ENCODE results near the gene YOD1.

Gene YOD1

GRCh38 chr1:207072233-207072632 lies 21.2 kb upstream of the YOD1 start:
- no peaks in the 10 kb centered on the region for H3K36me3 ChIP-seq (ENCODE audit: control insufficient read depth, insufficient read depth, low read length)
- H3K27ac ChIP-seq (ENCODE audit: insufficient read depth, low read depth, low read length, poor library complexity, severe bottlenecking), result no peak overlapping the region
- H3K4me3 ChIP-seq (ENCODE audit: insufficient read depth, low read depth, low read length), result no peak overlapping the region

GRCh38 chr1:207071426-207071825 lies 20.4 kb upstream of the YOD1 start:
- Histone ChIP-seq H3K36me3 (ENCODE audit: control insufficient read depth, insufficient read depth, low read length) (no peaks in the 10 kb centered on the region), H3K4me3 (ENCODE audit: insufficient read depth, low read depth, low read length) (no peak overlapping the region), H3K27ac (ENCODE audit: insufficient read depth, low read depth, low read length, poor library complexity, severe bottlenecking) (no peak overlapping the region), H3K4me1 (ENCODE audit: control insufficient read depth, insufficient read depth, low read length) (no peaks in the 10 kb centered on the region), H3K9me3 (ENCODE audit: control insufficient read depth, low read length) (no peaks in the 10 kb centered on the region), H3K27me3 (ENCODE audit: control insufficient read depth, insufficient read depth, low read length, poor library complexity, severe bottlenecking) (no peaks in the 10 kb centered on the region)
- WGBS, 2 experiments, result 93 to 97% methylated on average over 6 of the region's 6 CpGs

More at GRCh38 chr1:207072233-207072632, 21.2 kb upstream of the YOD1 start:
- Histone ChIP-seq H3K27me3 (ENCODE audit: control insufficient read depth, insufficient read depth, low read length, poor library complexity, severe bottlenecking) (no peaks in the 10 kb centered on the region), H3K4me1 (ENCODE audit: control insufficient read depth, insufficient read depth, low read length) (no peaks in the 10 kb centered on the region), H3K9me3 (ENCODE audit: control insufficient read depth, low read length) (no peaks in the 10 kb centered on the region)
- 94 to 96% methylated on average over 8 of the region's 8 CpGs for WGBS, 2 experiments

- 88 to 96% methylated on average over 4 of the region's 4 CpGs for WGBS, 2 experiments
- H3K36me3 ChIP-seq (ENCODE audit: control insufficient read depth, insufficient read depth, low read length), result no peaks in the 10 kb centered on the region
- H3K27me3 ChIP-seq (ENCODE audit: control insufficient read depth, insufficient read depth, low read length, poor library complexity, severe bottlenecking), result no peaks in the 10 kb centered on the region
- H3K4me3 ChIP-seq (ENCODE audit: insufficient read depth, low read depth, low read length), result no peak overlapping the region
- no peaks in the 10 kb centered on the region for H3K9me3 ChIP-seq (ENCODE audit: control insufficient read depth, low read length)
- H3K4me1 ChIP-seq (ENCODE audit: control insufficient read depth, insufficient read depth, low read length), result no peaks in the 10 kb centered on the region
- no peak overlapping the region for H3K27ac ChIP-seq (ENCODE audit: insufficient read depth, low read depth, low read length, poor library complexity, severe bottlenecking)
Observed at GRCh38 chr1:207070811-207071210, 19.8 kb upstream of the YOD1 start.

GRCh38 chr1:207069858-207070506 lies 19.0 kb upstream of the YOD1 start:
- Histone ChIP-seq H3K27ac (ENCODE audit: insufficient read depth, low read depth, low read length, poor library complexity, severe bottlenecking) (no peak overlapping the region), H3K4me3 (ENCODE audit: insufficient read depth, low read depth, low read length) (no peak overlapping the region), H3K27me3 (ENCODE audit: control insufficient read depth, insufficient read depth, low read length, poor library complexity, severe bottlenecking) (no peaks in the 10 kb centered on the region), H3K36me3 (ENCODE audit: control insufficient read depth, insufficient read depth, low read length) (no peaks in the 10 kb centered on the region), H3K9me3 (ENCODE audit: control insufficient read depth, low read length) (no peaks in the 10 kb centered on the region), H3K4me1 (ENCODE audit: control insufficient read depth, insufficient read depth, low read length) (no peaks in the 10 kb centered on the region)
- 93 to 94% methylated on average over 5 of the region's 5 CpGs for WGBS, 2 experiments

GRCh38 chr1:207069061-207069460 lies 18.1 kb upstream of the YOD1 start:
- H3K36me3 ChIP-seq (ENCODE audit: control insufficient read depth, insufficient read depth, low read length), result no peaks in the 10 kb centered on the region
- 92 to 96% methylated on average over 3 of the region's 3 CpGs for WGBS, 2 experiments

GRCh38 chr1:207067665-207068064 lies 16.7 kb upstream of the YOD1 start:
- Histone ChIP-seq H3K36me3 (ENCODE audit: control insufficient read depth, insufficient read depth, low read length) (no peaks in the 10 kb centered on the region), H3K27me3 (ENCODE audit: control insufficient read depth, insufficient read depth, low read length, poor library complexity, severe bottlenecking) (no peaks in the 10 kb centered on the region), H3K9me3 (ENCODE audit: control insufficient read depth, low read length) (no peaks in the 10 kb centered on the region), H3K27ac (ENCODE audit: insufficient read depth, low read depth, low read length, poor library complexity, severe bottlenecking) (no peak overlapping the region), H3K4me1 (ENCODE audit: control insufficient read depth, insufficient read depth, low read length) (no peaks in the 10 kb centered on the region), H3K4me3 (ENCODE audit: insufficient read depth, low read depth, low read length) (no peak overlapping the region)
- 82 to 89% methylated on average over 5 of the region's 5 CpGs for WGBS, 2 experiments

More at GRCh38 chr1:207069061-207069460, 18.1 kb upstream of the YOD1 start:
- Histone ChIP-seq H3K27me3 (ENCODE audit: control insufficient read depth, insufficient read depth, low read length, poor library complexity, severe bottlenecking) (no peaks in the 10 kb centered on the region), H3K27ac (ENCODE audit: insufficient read depth, low read depth, low read length, poor library complexity, severe bottlenecking) (no peak overlapping the region), H3K9me3 (ENCODE audit: control insufficient read depth, low read length) (no peaks in the 10 kb centered on the region), H3K4me1 (ENCODE audit: control insufficient read depth, insufficient read depth, low read length) (no peaks in the 10 kb centered on the region), H3K4me3 (ENCODE audit: insufficient read depth, low read depth, low read length) (no peak overlapping the region)

- 84 to 91% methylated on average over 3 of the region's 3 CpGs for WGBS, 2 experiments
- H3K4me3 ChIP-seq (ENCODE audit: insufficient read depth, low read depth, low read length), result no peak overlapping the region
- H3K36me3 ChIP-seq (ENCODE audit: control insufficient read depth, insufficient read depth, low read length), result no peaks in the 10 kb centered on the region
- no peak overlapping the region for H3K27ac ChIP-seq (ENCODE audit: insufficient read depth, low read depth, low read length, poor library complexity, severe bottlenecking)
- no peaks in the 10 kb centered on the region for H3K4me1 ChIP-seq (ENCODE audit: control insufficient read depth, insufficient read depth, low read length)
- H3K27me3 ChIP-seq (ENCODE audit: control insufficient read depth, insufficient read depth, low read length, poor library complexity, severe bottlenecking), result no peaks in the 10 kb centered on the region
- H3K9me3 ChIP-seq (ENCODE audit: control insufficient read depth, low read length), result no peaks in the 10 kb centered on the region
Observed at GRCh38 chr1:207067185-207067584, 16.2 kb upstream of the YOD1 start.

- no peaks in the 10 kb centered on the region for H3K36me3 ChIP-seq (ENCODE audit: control insufficient read depth, insufficient read depth, low read length)
- WGBS, 2 experiments, result 92 to 95% methylated on average over 8 of the region's 8 CpGs
- peaks cover 3% of the 10 kb centered on the region for H3K4me1 ChIP-seq (ENCODE audit: control insufficient read depth, insufficient read depth, low read length)
- no peaks in the 10 kb centered on the region for H3K27me3 ChIP-seq (ENCODE audit: control insufficient read depth, insufficient read depth, low read length, poor library complexity, severe bottlenecking)
- H3K9me3 ChIP-seq (ENCODE audit: control insufficient read depth, low read length), result no peaks in the 10 kb centered on the region
- H3K27ac ChIP-seq (ENCODE audit: insufficient read depth, low read depth, low read length, poor library complexity, severe bottlenecking), result no peak overlapping the region
- no peak overlapping the region for H3K4me3 ChIP-seq (ENCODE audit: insufficient read depth, low read depth, low read length)
Observed at GRCh38 chr1:207064561-207064960, 13.6 kb upstream of the YOD1 start.

- no peak overlapping the region for H3K4me3 ChIP-seq (ENCODE audit: insufficient read depth, low read depth, low read length)
- no peaks in the 10 kb centered on the region for H3K27me3 ChIP-seq (ENCODE audit: control insufficient read depth, insufficient read depth, low read length, poor library complexity, severe bottlenecking)
- no peaks in the 10 kb centered on the region for H3K36me3 ChIP-seq (ENCODE audit: control insufficient read depth, insufficient read depth, low read length)
- H3K9me3 ChIP-seq (ENCODE audit: control insufficient read depth, low read length), result no peaks in the 10 kb centered on the region
- peaks cover 3% of the 10 kb centered on the region for H3K4me1 ChIP-seq (ENCODE audit: control insufficient read depth, insufficient read depth, low read length)
- no peak overlapping the region for H3K27ac ChIP-seq (ENCODE audit: insufficient read depth, low read depth, low read length, poor library complexity, severe bottlenecking)
- WGBS, 2 experiments, result 92 to 94% methylated on average over 5 of the region's 5 CpGs
Observed at GRCh38 chr1:207063014-207063413, 12.0 kb upstream of the YOD1 start.

GRCh38 chr1:207062058-207062457 lies 11.1 kb upstream of the YOD1 start:
- H3K27me3 ChIP-seq (ENCODE audit: control insufficient read depth, insufficient read depth, low read length, poor library complexity, severe bottlenecking), result no peaks in the 10 kb centered on the region
- no peak overlapping the region for H3K27ac ChIP-seq (ENCODE audit: insufficient read depth, low read depth, low read length, poor library complexity, severe bottlenecking)
- 75 to 100% methylated on average over 1 of the region's 1 CpG for WGBS, 2 experiments
- H3K4me1 ChIP-seq (ENCODE audit: control insufficient read depth, insufficient read depth, low read length), result peaks cover 3% of the 10 kb centered on the region
- no peaks in the 10 kb centered on the region for H3K9me3 ChIP-seq (ENCODE audit: control insufficient read depth, low read length)
- H3K4me3 ChIP-seq (ENCODE audit: insufficient read depth, low read depth, low read length), result no peak overlapping the region
- no peaks in the 10 kb centered on the region for H3K36me3 ChIP-seq (ENCODE audit: control insufficient read depth, insufficient read depth, low read length)

- WGBS, 2 experiments, result 95 to 97% methylated on average over 3 of the region's 3 CpGs
- Histone ChIP-seq H3K27me3 (ENCODE audit: control insufficient read depth, insufficient read depth, low read length, poor library complexity, severe bottlenecking) (no peaks in the 10 kb centered on the region), H3K36me3 (ENCODE audit: control insufficient read depth, insufficient read depth, low read length) (no peaks in the 10 kb centered on the region), H3K27ac (ENCODE audit: insufficient read depth, low read depth, low read length, poor library complexity, severe bottlenecking) (no peak overlapping the region), H3K9me3 (ENCODE audit: control insufficient read depth, low read length) (no peaks in the 10 kb centered on the region), H3K4me3 (ENCODE audit: insufficient read depth, low read depth, low read length) (no peak overlapping the region), H3K4me1 (ENCODE audit: control insufficient read depth, insufficient read depth, low read length) (peaks cover 3% of the 10 kb centered on the region)
Observed at GRCh38 chr1:207060596-207060995, 9.6 kb upstream of the YOD1 start.
